IMR-90 (cell line): ENCODE results near the gene PARVG. TPM values are rescaled to one million over a fixed set of nuclear protein-coding genes. Genes with fewer than 3 reads are reported as not detected.

Experiments
- ATAC-seq: fragments of 200-7000 bp; cut with Tn5 transposase; 2 replicates; pipeline ENCODE4 v1.9.1; 2020; ENCODE audit warnings: low read depth, mild to moderate bottlenecking, moderate library complexity
- BruUV-seq: library from RNA; stranded (reverse); fragments of 400-500 nt; replicated peaks from 2 replicates; lab custom pipeline; 2021; lab: Mats Ljungman, UMichigan
- CTCF ChIA-PET: fragments of 300-600 bp; formaldehyde crosslinking; extraction: SDS; loops from one replicate; lab custom pipeline; 2021; ENCODE audit warnings: antibody characterized with exemption; lab: Yijun Ruan, JAX
- POLR2A ChIA-PET: fragments of 300-600 bp; sonication (Branson Sonifier 250); formaldehyde crosslinking; loops from one replicate; lab custom pipeline; 2022; ENCODE audit warnings: antibody characterized with exemption; ENCODE audit not compliant: unreplicated experiment; lab: Charles Lee
- DNase-seq: peaks from one replicate; pipeline ENCODE4 v3.0.0; 2013
- H2AFZ ChIP-seq: replicated peaks from 2 replicates; pipeline ENCODE3; 2013; ENCODE audit warnings: low read length, mild to moderate bottlenecking; ENCODE audit not compliant: poor library complexity
- H2AK5ac ChIP-seq: 2 replicates; pipeline ENCODE4 v1.6.1; 2013; ENCODE audit warnings: low read depth, low read length, inconsistent platforms
- H2AK9ac ChIP-seq: replicated peaks from 2 replicates; pipeline ENCODE3; 2013; ENCODE audit warnings: mild to moderate bottlenecking, low read depth, low read length, moderate library complexity; ENCODE audit not compliant: poor library complexity
- H2BK120ac ChIP-seq: 2 replicates; pipeline ENCODE4 v1.6.1; 2013; ENCODE audit warnings: low read depth, low read length, inconsistent platforms
- H2BK15ac ChIP-seq: 3 replicates; pipeline ENCODE4 v1.6.1; 2013; ENCODE audit warnings: low read depth, low read length, inconsistent platforms
- H2BK20ac ChIP-seq: 2 replicates; pipeline ENCODE4 v1.6.1; 2013; ENCODE audit warnings: low read depth, mild to moderate bottlenecking, inconsistent platforms, low read length, moderate library complexity
- H2BK5ac ChIP-seq: 2 replicates; pipeline ENCODE4 v1.6.1; 2013; ENCODE audit warnings: mild to moderate bottlenecking, low read depth, low read length, inconsistent platforms; ENCODE audit not compliant: poor library complexity, severe bottlenecking
- H3K14ac ChIP-seq: replicated peaks from 2 replicates; pipeline ENCODE4 v1.6.1; 2013; ENCODE audit warnings: low read depth, low read length, inconsistent platforms
- H3K18ac ChIP-seq: 2 replicates; pipeline ENCODE4 v1.6.1; 2013; ENCODE audit warnings: low read depth, low read length, control low read depth
- H3K23ac ChIP-seq: 2 replicates; pipeline ENCODE4 v1.6.1; 2013; ENCODE audit warnings: low read depth, low read length, inconsistent platforms
- H3K27ac ChIP-seq: 2 replicates; pipeline ENCODE4 v1.5.1; 2013; ENCODE audit warnings: mild to moderate bottlenecking, control low read depth, low read length; ENCODE audit not compliant: insufficient read depth
- H3K27me3 ChIP-seq: 2 replicates; pipeline ENCODE4 v1.6.1; 2013; ENCODE audit warnings: low read length; ENCODE audit not compliant: control insufficient read depth, insufficient read depth
- H3K36me3 ChIP-seq: 2 replicates; pipeline ENCODE4 v1.6.1; 2013; ENCODE audit warnings: low read length, mixed read lengths; ENCODE audit not compliant: control insufficient read depth, insufficient read depth
- H3K4ac ChIP-seq: 2 replicates; pipeline ENCODE4 v1.6.1; 2013; ENCODE audit warnings: low read depth, low read length, inconsistent platforms
- H3K4me1 ChIP-seq: 2 replicates; pipeline ENCODE4 v1.6.1; 2013; ENCODE audit warnings: low read length, mixed read lengths; ENCODE audit not compliant: control insufficient read depth, insufficient read depth
- H3K4me2 ChIP-seq: 2 replicates; pipeline ENCODE4 v1.6.1; 2013; ENCODE audit warnings: low read depth, mild to moderate bottlenecking, control low read depth, low read length, moderate library complexity
- H3K4me3 ChIP-seq: 2 replicates; pipeline ENCODE4 v1.5.1; 2013; ENCODE audit warnings: low read depth, mild to moderate bottlenecking, control low read depth, low read length, moderate library complexity; ENCODE audit not compliant: insufficient read depth
- H3K56ac ChIP-seq: 2 replicates; pipeline ENCODE4 v1.6.1; 2013; ENCODE audit warnings: low read length, inconsistent platforms; ENCODE audit not compliant: insufficient read depth; ENCODE audit errors: extremely low read depth
- H3K79me1 ChIP-seq, 2 experiments: 2 replicates each; pipeline ENCODE4 v1.6.1; 2013; ENCODE audit warnings: low read length in 2 of 2, inconsistent platforms in 1 of 2, low read depth in 1 of 2
- H3K9ac ChIP-seq: 2 replicates; pipeline ENCODE4 v1.6.1; 2013; ENCODE audit warnings: low read depth, low read length, control low read depth
- H3K9me1 ChIP-seq: 2 replicates; pipeline ENCODE4 v1.6.1; 2013; ENCODE audit warnings: low read length, inconsistent platforms; ENCODE audit not compliant: insufficient read depth
- H3K9me3 ChIP-seq: 2 replicates; pipeline ENCODE4 v1.6.1; 2013; ENCODE audit warnings: low read length; ENCODE audit not compliant: control insufficient read depth, insufficient read depth
- H4K20me1 ChIP-seq: 2 replicates; pipeline ENCODE4 v1.6.1; 2013; ENCODE audit warnings: low read length, inconsistent platforms; ENCODE audit not compliant: insufficient read depth
- H4K5ac ChIP-seq: 2 replicates; pipeline ENCODE4 v1.6.1; 2013; ENCODE audit warnings: mild to moderate bottlenecking, low read depth, low read length, control low read depth
- H4K8ac ChIP-seq, 2 experiments: 2 replicates each; pipeline ENCODE4 v1.6.1; 2013; ENCODE audit warnings: low read depth in 2 of 2, low read length in 2 of 2, control low read depth in 1 of 2, inconsistent platforms in 1 of 2
- H4K91ac ChIP-seq: 2 replicates; pipeline ENCODE4 v1.6.1; 2013; ENCODE audit warnings: low read depth, low read length, inconsistent platforms; ENCODE audit not compliant: insufficient read depth
- BHLHE40 ChIP-seq: fragments of 150-350 bp; IDR thresholded peaks from 2 replicates; pipeline ENCODE4 v1.6.1; 2016; ENCODE audit warnings: mild to moderate bottlenecking, low read depth, low read length
- CEBPB ChIP-seq: IDR thresholded peaks from 2 replicates; pipeline ENCODE4 v1.6.1; 2012; ENCODE audit warnings: low read depth, low read length, improper control_type of control experiment
- CHD1 ChIP-seq: IDR thresholded peaks from 2 replicates; pipeline ENCODE4 v1.6.1; 2012; ENCODE audit warnings: low read depth, low read length, improper control_type of control experiment
- FOS ChIP-seq: fragments of 150-350 bp; IDR thresholded peaks from 2 replicates; pipeline ENCODE4 v1.6.1; 2016; ENCODE audit warnings: low read depth, low read length
- MAFK ChIP-seq: IDR thresholded peaks from 2 replicates; pipeline ENCODE4 v1.6.1; 2012; ENCODE audit warnings: low read depth, low read length, improper control_type of control experiment
- MAZ ChIP-seq: IDR thresholded peaks from 2 replicates; pipeline ENCODE4 v1.6.1; 2012; ENCODE audit warnings: low read depth, mild to moderate bottlenecking, low read length, improper control_type of control experiment, moderate library complexity, borderline replicate concordance
- MXI1 ChIP-seq: IDR thresholded peaks from 2 replicates; pipeline ENCODE4 v1.6.1; 2012; ENCODE audit warnings: low read depth, mild to moderate bottlenecking, low read length, moderate library complexity, borderline replicate concordance
- NFE2L2 ChIP-seq: fragments of 150-350 bp; IDR thresholded peaks from 2 replicates; pipeline ENCODE4 v1.6.1; 2016; ENCODE audit warnings: low read depth, mild to moderate bottlenecking, low read length
- POLR2A ChIP-seq: IDR thresholded peaks from 2 replicates; pipeline ENCODE4 v1.6.1; 2012; ENCODE audit warnings: mild to moderate bottlenecking, low read depth, low read length
- RAD21 ChIP-seq: IDR thresholded peaks from 2 replicates; pipeline ENCODE4 v1.6.1; 2012; ENCODE audit warnings: low read length, improper control_type of control experiment
- RCOR1 ChIP-seq: IDR thresholded peaks from 2 replicates; pipeline ENCODE4 v1.6.1; 2012; ENCODE audit warnings: mild to moderate bottlenecking, low read length, improper control_type of control experiment; ENCODE audit not compliant: insufficient replicate concordance
- RFX5 ChIP-seq: IDR thresholded peaks from 2 replicates; pipeline ENCODE4 v1.8.0; 2012; ENCODE audit warnings: low read depth, mild to moderate bottlenecking, low read length, moderate library complexity
- SMC3 ChIP-seq: fragments of 150-350 bp; IDR thresholded peaks from 2 replicates; pipeline ENCODE4 v1.6.1; 2016; ENCODE audit warnings: low read depth, mild to moderate bottlenecking, antibody characterized with exemption, low read length, moderate library complexity
- WGBS, 2 experiments: methylation state at CpG; one replicate each; pipeline versions ENCODE4 v1.1.5 to v1.1.7; 2013; ENCODE audit warnings: missing lambda C conversion rate in 2 of 2; ENCODE audit not compliant: insufficient read length in 1 of 2; ENCODE audit errors: extremely low coverage in 2 of 2; 5-methylcytosine and 5-hydroxymethylcytosine counted together
- dilution Hi-C: fragments of 300-500 bp; cut with HindIII; formaldehyde crosslinking; loops from one replicate; pipeline ENCODE4 v1.14.3; 2018; ENCODE audit warnings: low sequenced_read_pairs; ENCODE audit not compliant: unreplicated experiment
- in situ Hi-C: fragments of 300-500 bp; cut with MboI; formaldehyde crosslinking; loops from 3 replicates; pipeline ENCODE4 v1.14.3; 2019; ENCODE audit warnings: low sequenced_read_pairs, inconsistent platforms, mixed read lengths
- intact Hi-C: fragments of 100-400 bp; cut with micrococcal nuclease; formaldehyde crosslinking; loops from 2 replicates; pipeline ENCODE4 v1.10.0; 2022
- polyA plus RNA-seq, 3 experiments: library from polyadenylated mRNA; depleted of rRNA; stranded (reverse); fragments of >200 nt; gene quantifications; 2 replicates each; pipeline ENCODE4 v1.2.3, GENCODE V29; 2012; ENCODE audit warnings: low replicate concordance in 1 of 3
- total RNA-seq: library from RNA; depleted of rRNA; stranded (reverse); fragments of >200 nt; gene quantifications from 2 replicates; pipeline ENCODE4 v1.2.3, GENCODE V29; 2012
- TF ChIP-seq, protein P1 (sequence below): fragments of 150-350 bp; IDR thresholded peaks from 2 replicates; pipeline ENCODE4 v1.6.1; 2016; ENCODE audit warnings: low read depth, mild to moderate bottlenecking, low read length, moderate library complexity, borderline replicate concordance
- TF ChIP-seq, protein P2 (sequence below): conservative IDR thresholded peaks from 2 replicates; pipeline ENCODE4 v1.5.1; 2012; ENCODE audit warnings: mild to moderate bottlenecking, low read depth, low read length, improper control_type of control experiment
- TF ChIP-seq, protein P3 (sequence below): fragments of 150-350 bp; IDR thresholded peaks from 2 replicates; pipeline ENCODE4 v1.6.1; 2017; ENCODE audit warnings: mild to moderate bottlenecking, antibody characterized with exemption, low read length, low read depth

PARVG gene
- total and polyA plus RNA-seq, 2 of the 4 experiments (the other 2 are of a cell fraction) = not detected

DNA sequence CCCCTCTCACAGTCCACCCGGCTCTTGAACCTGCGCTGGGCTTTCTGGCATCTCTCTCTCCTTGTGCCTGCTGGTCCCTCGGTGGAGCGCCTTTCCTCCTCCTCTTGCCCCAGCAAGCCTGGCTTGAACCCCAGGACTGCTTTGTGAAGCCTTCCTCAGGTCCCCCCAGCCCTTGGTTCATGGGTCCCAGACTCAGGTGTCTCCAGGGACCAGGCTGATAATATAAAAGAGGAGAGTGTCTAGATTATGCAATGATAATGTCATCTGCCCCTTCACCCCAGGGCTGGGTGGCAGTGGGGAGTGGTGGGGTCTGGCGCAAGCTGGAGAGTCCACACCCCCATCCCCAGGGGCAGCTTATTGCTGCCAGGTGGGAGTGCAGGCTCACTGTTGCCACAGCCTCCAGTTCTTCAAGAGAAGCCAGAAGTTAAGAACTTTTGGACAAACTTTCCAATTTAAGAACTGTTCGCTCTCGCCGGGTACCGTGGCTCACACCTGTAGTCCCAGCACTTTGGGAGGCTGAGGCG is 36.6 kb upstream of the PARVG start:
- dilution Hi-C loops = no loop called here
- Histone ChIP-seq H3K18ac (no peak overlapping the region; the same call in 1 of the 2 replicates), H3K4me3 (no peak overlapping the region), H4K8ac (no peak overlapping the region), H3K4me1 (peaks cover 12% of the 10 kb centered on the region), H2BK120ac (no peak overlapping the region), H2BK5ac (no peak overlapping the region), H2AFZ (no peak overlapping the region), H3K23ac (no peak overlapping the region), H3K27me3 (no peaks in the 10 kb centered on the region), H3K9me3 (no peaks in the 10 kb centered on the region), H3K9me1 (peaks cover 5% of the 10 kb centered on the region), H2AK9ac (no peak overlapping the region), H4K91ac (no peak overlapping the region), H2BK20ac (no peak overlapping the region), H3K36me3 (no peaks in the 10 kb centered on the region), H3K79me1 (no peaks in the 10 kb centered on the region), H3K9ac (no peak overlapping the region), H3K27ac (no peak overlapping the region), H3K4ac (no peak overlapping the region), H4K5ac (no peak overlapping the region), H2BK15ac (no peak overlapping the region), H4K20me1 (no peaks in the 10 kb centered on the region), H3K4me2 (no peak overlapping the region), H2AK5ac (no peak overlapping the region), H3K14ac (no peak overlapping the region), H3K56ac (no peak overlapping the region)
- POLR2A ChIA-PET = no interaction called here
- CTCF ChIA-PET = no interaction called here
- DNase-seq (no peak), ATAC-seq (no peak)
- intact Hi-C loops = loop anchor here (10.0 kb wide), 1 partner anchor 181 kb away; no protein-coding TSS in a partner anchor
- in situ Hi-C loops = no loop called here
- no TSS peak for BruUV-seq
- 100% methylated on average over 2 of the region's 10 CpGs; no CpG with 5 or more reads in 1 of the 2 experiments for WGBS, 2 experiments
- TF ChIP-seq RFX5 (no peak), SMC3 (no peak), NFE2L2 (no peak), CEBPB (no peak), MAFK (no peak), RAD21 (no peak), CHD1 (no peak), RCOR1 (no peak), MXI1 (no peak), BHLHE40 (no peak), POLR2A (no peak), FOS (no peak), MAZ (no peak)
- TF ChIP-seq, protein P1, sequence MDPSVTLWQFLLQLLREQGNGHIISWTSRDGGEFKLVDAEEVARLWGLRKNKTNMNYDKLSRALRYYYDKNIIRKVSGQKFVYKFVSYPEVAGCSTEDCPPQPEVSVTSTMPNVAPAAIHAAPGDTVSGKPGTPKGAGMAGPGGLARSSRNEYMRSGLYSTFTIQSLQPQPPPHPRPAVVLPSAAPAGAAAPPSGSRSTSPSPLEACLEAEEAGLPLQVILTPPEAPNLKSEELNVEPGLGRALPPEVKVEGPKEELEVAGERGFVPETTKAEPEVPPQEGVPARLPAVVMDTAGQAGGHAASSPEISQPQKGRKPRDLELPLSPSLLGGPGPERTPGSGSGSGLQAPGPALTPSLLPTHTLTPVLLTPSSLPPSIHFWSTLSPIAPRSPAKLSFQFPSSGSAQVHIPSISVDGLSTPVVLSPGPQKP = no peak
- TF ChIP-seq, protein P2, sequence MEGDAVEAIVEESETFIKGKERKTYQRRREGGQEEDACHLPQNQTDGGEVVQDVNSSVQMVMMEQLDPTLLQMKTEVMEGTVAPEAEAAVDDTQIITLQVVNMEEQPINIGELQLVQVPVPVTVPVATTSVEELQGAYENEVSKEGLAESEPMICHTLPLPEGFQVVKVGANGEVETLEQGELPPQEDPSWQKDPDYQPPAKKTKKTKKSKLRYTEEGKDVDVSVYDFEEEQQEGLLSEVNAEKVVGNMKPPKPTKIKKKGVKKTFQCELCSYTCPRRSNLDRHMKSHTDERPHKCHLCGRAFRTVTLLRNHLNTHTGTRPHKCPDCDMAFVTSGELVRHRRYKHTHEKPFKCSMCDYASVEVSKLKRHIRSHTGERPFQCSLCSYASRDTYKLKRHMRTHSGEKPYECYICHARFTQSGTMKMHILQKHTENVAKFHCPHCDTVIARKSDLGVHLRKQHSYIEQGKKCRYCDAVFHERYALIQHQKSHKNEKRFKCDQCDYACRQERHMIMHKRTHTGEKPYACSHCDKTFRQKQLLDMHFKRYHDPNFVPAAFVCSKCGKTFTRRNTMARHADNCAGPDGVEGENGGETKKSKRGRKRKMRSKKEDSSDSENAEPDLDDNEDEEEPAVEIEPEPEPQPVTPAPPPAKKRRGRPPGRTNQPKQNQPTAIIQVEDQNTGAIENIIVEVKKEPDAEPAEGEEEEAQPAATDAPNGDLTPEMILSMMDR = no peak
- TF ChIP-seq, protein P3, sequence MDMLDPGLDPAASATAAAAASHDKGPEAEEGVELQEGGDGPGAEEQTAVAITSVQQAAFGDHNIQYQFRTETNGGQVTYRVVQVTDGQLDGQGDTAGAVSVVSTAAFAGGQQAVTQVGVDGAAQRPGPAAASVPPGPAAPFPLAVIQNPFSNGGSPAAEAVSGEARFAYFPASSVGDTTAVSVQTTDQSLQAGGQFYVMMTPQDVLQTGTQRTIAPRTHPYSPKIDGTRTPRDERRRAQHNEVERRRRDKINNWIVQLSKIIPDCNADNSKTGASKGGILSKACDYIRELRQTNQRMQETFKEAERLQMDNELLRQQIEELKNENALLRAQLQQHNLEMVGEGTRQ = no peak
